NCI-H187 treated with DMSO at 0.1 percent for 48 hours (cell line): ENCODE data around the gene HK2.
"Not testable (repeated sequence)": the region's sequence is repeated elsewhere in the genome, so short reads cannot be mapped to it uniquely, and the experiment has no call there.

Source experiments
- DNase-seq: peaks from one replicate; lab custom pipeline; 2025; lab: John Stamatoyannopoulos, UW

HK2 gene

GRCh38 chr2:74877376-74877775 lies 43.4 kb downstream of the HK2 start:
- DNase-seq = no peak

DNA sequence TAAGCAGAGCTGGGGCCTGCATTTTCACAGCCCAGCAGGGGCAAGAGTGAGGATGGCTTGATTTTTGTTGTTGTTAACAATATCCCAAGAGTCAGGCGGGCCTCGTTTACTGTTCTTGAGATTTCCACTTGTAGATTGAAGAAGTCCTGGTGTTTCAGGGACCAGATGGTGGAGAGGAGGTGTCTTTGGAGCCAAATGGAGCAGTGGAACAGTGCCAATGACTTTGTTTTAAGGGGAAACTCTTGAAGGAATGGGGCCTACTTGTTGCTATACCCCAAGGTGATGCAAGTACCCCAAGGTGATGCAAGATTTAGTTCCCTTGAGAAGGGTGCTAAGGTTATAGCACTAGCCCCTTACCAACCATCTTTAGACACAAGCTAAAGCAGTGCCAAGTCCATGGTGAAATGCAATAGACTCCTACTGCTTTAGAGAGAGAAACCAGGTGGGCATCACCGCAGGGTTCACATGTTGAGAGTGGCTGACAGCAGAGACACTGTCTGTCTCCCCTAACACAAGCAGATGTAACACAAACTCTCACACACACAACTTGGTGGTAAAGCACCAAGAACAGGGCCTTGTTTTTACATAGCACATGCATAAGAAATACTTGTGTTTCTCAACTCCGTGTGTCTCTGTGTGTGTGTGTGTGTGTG lies 44.0 kb downstream of the HK2 start:
- DNase-seq = no peak

- no peak for DNase-seq
Measured at GRCh38 chr2:74878551-74878950, 44.6 kb downstream of the HK2 start.

DNA sequence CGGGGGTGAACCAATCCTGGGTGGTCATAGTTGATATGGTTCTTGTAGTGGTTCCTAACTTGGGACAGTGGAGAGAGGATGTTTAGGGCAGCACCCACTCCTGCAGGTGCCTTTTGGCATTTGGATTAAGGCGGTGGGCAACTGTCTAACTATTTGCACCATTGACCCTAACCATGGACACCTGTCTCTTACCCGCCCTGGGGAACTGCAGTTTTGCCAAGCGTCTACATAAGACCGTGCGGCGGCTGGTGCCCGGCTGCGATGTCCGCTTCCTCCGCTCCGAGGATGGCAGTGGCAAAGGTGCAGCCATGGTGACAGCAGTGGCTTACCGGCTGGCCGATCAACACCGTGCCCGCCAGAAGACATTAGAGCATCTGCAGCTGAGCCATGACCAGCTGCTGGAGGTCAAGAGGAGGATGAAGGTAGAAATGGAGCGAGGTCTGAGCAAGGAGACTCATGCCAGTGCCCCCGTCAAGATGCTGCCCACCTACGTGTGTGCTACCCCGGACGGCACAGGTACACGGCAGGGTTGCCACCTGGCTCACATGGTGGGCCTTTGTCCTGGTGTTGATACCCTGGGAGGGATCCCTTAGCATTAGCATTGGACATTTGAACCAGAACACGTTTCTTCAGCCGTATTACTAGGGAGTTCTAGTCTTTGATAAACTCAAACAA lies 46.3 kb downstream of the HK2 start:
- no peak for DNase-seq

- no peak for DNase-seq
Measured at GRCh38 chr2:74881176-74881575, 47.2 kb downstream of the HK2 start.

GRCh38 chr2:74881626-74882298 lies 47.8 kb downstream of the HK2 start:
- no peak for DNase-seq

- DNase-seq = no peak
Measured at GRCh38 chr2:74882299-74882687, 48.4 kb downstream of the HK2 start.

DNA sequence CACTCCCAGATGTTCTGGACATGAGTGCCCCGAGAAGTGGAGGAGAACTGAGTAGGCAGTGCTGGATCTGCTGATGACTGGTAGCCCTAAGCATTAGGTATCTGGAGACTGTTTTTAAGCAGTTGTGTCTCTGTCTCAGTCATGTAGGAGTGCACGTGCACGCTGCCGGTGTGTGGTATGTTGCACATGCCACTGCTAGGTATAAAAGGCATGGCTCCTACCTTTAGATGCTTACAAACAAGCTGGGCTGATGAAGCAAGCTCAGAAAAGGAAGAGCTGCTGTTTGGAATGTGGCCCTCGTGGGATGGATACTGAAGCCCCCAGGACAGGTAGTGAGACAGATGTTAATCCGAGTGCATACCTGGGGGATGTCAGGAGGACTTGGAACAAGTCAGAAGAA lies 49.1 kb downstream of the HK2 start:
- DNase-seq = no peak

- no peak for DNase-seq
Measured at GRCh38 chr2:74884118-74884762, 50.3 kb downstream of the HK2 start.

GRCh38 chr2:74884866-74885265 lies 50.9 kb downstream of the HK2 start:
- DNase-seq = no peak

DNA sequence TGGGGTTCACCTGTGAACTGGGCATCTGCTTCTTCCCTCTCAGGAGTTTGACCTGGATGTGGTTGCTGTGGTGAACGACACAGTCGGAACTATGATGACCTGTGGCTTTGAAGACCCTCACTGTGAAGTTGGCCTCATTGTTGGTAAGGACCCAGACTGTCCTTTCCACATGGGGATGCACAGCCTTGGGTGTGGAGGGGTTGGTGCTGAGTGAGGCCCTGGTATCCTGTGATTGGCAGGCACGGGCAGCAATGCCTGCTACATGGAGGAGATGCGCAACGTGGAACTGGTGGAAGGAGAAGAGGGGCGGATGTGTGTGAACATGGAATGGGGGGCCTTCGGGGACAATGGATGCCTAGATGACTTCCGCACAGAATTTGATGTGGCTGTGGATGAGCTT lies 52.3 kb downstream of the HK2 start:
- no peak for DNase-seq

- no peak for DNase-seq
Measured at GRCh38 chr2:74886811-74887210, 52.9 kb downstream of the HK2 start.

DNA sequence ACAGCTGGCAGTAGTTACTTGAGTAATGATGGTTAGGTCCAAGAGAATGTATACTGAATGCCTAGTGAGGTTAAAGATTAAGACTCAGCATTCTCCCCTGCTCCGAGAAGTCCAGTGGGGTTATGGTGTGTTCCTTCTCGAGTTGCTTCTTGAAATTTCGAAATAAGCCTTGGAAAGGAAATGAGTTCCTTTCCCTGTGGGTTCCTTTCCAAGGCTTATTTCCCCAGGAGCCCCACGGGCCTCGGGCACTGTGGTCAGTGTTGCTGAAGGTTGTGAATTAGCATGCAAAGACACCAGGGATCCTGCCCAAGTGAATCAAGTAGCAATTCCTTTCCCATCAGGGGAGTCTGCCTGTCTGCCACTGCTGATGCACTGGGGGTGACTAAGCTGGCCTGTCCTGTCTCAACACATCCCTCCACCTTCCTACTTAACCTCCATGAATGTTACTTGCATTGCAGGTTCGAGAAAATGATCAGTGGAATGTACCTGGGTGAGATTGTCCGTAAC lies 53.6 kb downstream of the HK2 start:
- no peak for DNase-seq

GRCh38 chr2:74887960-74888700 lies 54.2 kb downstream of the HK2 start:
- DNase-seq = no peak

DNA sequence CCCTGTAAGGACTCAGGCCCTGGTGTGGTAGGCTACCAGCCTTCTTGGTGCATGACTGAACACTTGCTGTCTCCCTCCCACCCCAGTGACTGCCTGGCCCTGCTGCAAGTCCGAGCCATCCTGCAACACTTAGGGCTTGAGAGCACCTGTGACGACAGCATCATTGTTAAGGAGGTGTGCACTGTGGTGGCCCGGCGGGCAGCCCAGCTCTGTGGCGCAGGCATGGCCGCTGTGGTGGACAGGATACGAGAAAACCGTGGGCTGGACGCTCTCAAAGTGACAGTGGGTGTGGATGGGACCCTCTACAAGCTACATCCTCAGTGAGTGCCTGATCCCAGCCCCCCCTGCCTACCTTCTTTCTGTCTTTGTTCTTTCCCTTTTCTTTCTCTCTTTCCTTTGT lies 55.2 kb downstream of the HK2 start:
- DNase-seq = no peak

DNA sequence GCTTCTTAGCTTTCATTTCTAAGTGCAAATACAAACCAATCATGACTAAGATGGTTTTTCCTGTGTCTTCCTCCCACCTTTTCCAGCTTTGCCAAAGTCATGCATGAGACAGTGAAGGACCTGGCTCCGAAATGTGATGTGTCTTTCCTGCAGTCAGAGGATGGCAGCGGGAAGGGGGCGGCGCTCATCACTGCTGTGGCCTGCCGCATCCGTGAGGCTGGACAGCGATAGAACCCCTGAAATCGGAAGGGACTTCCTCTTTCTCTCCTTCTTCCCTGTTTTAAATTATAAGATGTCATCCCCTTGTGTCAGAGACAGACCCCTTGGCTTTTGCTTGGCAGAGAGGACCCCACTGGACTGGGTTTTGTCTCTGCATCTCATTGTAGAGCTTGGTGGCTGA lies 56.8 kb downstream of the HK2 start:
- no peak for DNase-seq

DNA sequence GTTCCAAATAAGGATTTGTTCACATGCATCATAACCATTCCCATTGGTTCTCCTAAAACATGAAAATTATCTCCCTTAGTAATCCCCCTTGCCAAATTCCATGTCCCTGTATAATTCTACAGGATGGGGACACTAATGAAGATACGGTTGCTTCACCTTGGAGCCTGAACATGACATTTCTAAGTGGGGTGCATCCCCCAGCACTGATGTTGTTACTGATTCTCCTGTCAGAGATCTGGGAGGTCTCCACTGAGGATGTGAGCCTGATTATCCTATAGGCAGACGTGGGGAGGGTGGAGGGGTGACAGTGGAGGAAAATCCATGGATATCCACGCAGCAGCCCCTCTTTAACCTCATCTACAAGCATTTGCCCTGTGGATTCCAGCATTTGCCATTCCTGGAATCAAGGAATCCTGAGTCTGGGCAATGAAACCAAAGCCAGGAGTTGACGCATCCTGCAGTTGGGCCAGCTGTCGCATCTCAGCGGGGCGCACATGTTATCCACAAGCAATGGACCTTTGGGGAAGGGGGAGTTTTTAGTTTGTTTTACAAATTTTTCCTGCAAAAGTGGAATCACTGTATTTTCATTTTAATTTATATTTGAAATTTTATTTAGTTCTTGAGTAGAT lies 57.3 kb downstream of the HK2 start:
- DNase-seq = no peak

- not testable (repeated sequence) for DNase-seq
Measured at GRCh38 chr2:74891816-74892215, 57.9 kb downstream of the HK2 start.

- DNase-seq = no peak
Measured at GRCh38 chr2:74892609-74893008, 58.7 kb downstream of the HK2 start.

DNA sequence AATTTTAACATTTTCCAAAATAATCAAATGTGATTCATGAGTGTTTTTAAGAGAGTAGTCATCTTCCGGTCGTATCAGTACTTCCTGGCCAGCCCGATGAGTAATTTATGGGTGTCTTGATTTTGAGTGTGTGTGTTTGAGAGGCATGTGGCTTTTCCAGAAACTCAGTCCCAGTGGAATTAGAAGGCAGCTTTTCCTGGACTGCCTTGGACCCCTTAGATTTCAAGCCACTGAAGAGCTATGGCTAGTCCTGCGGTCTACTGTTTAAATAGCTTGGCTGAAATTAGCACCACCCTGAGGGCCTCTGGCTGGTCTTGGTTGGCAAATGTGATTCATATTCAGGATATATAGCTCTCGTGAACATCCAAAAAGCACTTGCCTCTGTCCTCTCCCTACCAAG lies 59.4 kb downstream of the HK2 start:
- DNase-seq = no peak

DNA sequence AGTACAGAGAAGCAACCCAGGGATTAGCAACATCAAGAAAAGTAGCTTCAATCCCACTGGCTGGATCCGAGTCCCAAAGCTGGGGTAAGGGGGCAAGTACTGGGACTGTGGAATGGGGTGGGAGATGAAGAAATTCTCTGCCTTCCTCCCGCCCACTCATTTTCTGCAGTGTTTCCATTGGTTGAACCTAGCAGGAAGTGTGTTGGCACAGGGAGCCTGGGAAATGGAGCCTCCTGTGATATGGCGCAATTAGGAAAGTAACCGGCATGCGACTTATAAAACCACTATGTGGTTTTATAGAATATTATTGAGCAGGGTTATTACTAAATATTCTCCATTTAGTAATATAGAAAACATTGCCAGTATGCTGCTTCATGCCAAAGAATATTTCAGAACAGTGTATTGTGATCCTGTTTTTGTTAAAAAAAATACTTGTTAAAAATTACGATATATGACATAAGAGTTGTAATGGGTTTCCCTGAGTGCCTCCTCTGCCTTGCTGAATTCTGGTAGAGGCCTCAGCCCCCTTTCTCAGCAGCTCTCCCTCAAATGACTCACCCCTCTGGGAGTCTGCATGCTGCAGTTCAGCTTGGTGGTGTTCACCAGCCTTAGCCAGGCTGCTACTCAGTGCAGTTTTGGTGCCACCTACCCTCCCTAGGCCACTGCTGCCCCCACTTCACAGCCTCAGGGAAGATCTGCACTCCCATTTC lies 60.5 kb downstream of the HK2 start:
- no peak for DNase-seq
